Measurements from ENCODE around the gene PPA1.

DNA sequence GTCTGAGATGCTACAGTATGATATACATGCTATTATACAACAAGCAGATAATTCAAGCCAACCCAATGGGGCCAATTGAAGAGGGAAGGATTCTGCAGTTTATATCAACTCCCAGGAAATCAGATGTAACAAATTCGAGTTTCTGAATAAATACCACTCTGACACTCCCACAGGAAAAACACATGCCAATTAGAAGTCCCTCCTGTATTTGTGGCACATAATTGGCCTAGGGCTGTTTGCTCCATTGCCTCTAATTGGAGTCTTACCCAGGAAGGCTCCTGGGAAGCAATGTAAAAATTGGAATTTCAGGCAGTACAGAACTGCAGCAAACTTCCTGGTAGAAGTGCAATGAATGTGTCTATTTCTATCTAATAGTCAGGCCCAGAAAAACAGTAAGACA, 4.7 kb downstream of the PPA1 start:
- TF ChIP-seq CTCF (IDR thresholded peaks at IDR 0.05) (no peak), POLR2A (IDR thresholded peaks at IDR 0.05) (no peak), POLR2AphosphoS5 (IDR thresholded peaks at IDR 0.05) (no peak)

Measured in breast epithelium (tissue), 3 donors.